Hypothalamus (tissue), 51 donors: ENCODE data around the gene DARS2.
"Not testable (repeated sequence)": the region's sequence is repeated elsewhere in the genome, so short reads cannot be mapped to it uniquely, and the experiment has no call there.

Experiments used
- DNase-seq, 51 donors: peaks; one replicate each; lab custom pipeline; 2025; lab: John Stamatoyannopoulos, UW

The DARS2 gene

DNA sequence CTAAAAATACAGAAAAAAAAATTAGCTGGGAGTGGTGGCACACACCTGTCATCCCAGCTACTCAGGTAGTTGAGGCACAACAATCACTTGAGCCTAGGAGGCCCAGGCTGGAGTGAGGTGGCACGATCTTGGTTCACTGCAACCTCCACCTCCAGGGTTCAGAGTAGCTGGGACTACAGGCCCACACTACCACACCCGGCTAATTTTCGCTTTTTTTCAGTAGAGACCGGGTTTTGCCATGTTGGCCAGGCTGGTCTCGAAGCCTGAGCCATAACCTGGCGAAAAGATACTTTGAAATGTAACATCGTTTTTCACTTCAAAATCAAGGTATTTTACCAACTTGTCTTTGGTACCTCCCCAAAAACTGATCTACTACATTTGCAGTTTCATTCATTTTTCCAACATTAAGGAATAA is 37.3 kb downstream of the DARS2 start:
- no peak for DNase-seq

DNA sequence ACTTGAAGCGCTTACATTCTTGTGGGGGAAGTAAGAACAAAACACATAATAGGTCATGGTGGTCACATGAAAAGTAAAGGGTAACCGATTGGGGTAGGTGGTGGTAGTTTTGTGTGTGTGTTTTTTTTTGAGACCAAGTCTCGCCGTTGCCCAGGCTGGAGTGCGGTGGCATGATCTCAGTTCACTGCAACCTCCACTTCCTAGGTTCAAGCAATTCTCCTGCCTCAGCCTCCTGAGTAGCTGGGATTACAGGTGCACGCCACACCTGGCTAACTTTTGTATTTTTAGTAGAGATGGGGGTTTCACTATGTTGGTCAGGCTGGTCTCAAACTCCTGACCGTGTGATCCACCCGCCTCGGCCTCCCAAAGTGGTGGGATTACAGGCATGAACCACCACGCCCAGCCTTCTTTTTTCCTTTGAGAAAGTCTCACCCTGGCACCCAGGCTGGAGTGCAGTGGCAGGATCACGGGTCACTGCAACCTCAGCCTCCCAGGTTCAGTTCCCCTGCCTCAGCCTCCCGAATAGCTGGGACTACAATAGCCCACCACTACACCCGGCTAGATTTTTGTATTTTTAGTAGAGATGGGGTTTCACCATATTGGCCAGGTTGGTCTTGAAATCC is 37.8 kb downstream of the DARS2 start:
- not testable (repeated sequence) for DNase-seq

DNA sequence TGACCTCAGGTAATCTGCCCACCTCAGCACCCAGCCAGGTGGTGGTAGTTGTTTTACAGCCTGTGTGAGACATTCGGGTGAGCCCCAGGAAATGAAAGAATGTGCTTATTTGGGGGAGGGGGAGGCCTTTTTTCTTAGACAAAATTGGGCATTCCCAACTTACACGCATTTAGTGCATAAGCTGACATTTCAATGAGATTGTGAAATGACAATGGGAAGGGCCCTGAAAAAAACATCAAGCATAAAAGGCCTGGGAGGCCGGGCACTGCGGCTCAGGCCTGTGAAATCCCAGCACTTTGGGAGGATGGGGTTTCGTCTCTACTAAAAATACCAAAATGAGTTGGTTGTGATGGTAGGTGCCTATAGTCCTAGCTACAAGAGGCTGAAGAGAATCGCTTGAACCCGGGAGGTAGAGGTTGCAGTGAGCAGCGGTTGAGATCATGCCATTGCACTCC is 38.3 kb downstream of the DARS2 start:
- DNase-seq, result no peak

- DNase-seq, result no peak
Observed at GRCh38 chr1:173863224-173864161, 39.0 kb downstream of the DARS2 start.

- DNase-seq, result no peak
Observed at GRCh38 chr1:173864179-173864867, 39.9 kb downstream of the DARS2 start.

DNA sequence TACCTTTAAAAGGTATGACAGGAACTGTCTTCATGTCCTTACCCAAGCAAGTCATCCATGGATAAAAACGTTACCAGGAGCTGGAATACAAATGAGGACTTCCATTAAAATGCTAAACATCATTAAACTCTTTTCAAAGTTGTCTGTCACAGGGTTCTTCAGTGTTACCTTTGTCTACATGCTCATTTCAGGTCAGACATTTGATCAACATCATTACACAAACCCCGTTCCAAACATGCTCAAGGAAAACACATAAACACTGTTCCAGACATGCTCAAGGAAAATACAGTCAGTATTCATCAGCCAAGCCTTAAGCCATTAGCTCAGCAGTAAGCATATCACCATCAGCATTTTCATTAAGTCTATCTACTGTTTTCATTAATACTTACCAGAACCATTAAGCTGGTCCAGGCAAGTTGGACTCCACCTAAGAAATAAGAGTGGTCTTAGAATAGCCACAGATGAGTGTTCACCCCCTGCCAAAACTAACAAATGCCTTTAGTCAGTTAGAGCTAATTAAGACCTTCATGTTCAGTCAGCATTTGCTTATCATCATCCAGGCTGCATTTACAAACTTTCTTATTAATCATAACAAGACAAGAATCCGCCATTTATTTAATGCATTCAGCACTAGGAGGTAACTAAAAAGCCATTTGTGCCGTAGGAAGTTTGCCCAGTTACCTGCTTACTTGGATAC is 41.1 kb downstream of the DARS2 start:
- no peak for DNase-seq

DNA sequence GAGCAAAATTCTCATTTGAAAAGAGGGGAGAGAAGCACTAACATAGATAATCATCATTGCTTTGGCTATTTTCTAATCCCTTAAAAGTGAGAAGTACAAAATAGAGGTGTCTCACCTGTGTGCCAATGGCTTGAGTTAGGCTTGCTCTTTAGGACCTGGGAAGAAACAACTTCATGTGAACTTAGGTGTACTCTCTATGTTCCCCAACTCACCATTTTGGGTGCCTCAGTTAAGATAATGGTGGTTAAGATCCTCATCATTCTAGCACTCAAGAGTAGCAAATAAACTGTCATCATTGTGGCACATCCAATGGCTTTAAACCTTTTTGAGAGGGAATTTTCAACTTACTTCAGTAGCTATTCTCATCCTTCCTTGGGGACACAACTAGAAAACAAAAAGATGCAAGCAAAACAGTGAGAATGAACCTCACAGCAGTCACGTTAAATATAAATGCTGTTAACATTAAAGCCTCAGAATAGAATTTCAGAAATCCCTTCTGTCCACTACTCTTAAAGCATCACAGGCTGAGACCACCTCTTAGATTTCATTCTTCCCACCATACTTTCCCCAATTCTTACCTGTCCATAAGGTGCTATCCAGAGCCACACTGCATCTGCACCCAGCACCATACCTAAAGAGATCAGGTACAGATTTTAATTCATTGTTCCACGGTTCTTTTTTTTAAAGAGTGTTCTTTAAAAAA is 42.1 kb downstream of the DARS2 start:
- DNase-seq, result peak in 1 of 51 donors; percentile 39

DNA sequence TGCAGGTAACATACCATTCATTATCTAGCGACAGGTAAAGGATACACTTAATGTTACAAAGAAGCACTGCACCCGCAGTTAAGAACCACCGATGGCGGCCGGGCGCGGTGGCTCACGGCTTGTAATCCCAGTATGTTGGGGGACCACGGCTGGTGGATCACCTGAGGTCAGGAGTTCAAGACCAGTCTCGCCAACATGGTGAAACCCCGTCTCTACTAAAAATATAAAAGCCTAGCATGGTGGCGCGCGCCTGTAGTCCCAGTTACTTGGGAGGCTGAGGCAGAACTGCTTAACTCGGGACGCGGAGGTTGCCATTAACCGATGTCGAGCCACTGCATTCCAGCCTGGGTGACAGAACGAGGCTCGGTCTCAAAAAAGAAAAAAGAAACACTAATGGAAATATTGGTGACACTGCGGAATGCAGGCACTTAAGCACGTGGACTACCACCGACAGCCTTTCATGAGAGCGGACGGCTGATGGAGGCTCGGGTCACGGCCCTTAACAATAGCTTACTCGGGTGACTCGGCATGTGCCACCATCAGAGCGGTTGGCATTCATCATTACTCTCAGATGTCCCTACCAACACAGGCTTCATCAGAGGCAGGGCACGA is 42.8 kb downstream of the DARS2 start:
- peak in 14 of 51 donors; percentile 6 to 76 (median 46) for DNase-seq

GRCh38 chr1:173867753-173868265 is 43.3 kb downstream of the DARS2 start, which contains the start of gene GAS5:
Gene GAS5 (minus strand): TSS chr1:173867989.
- peak in 48 of 51 donors; percentile 71 to 99 (median 97) for DNase-seq

DNA sequence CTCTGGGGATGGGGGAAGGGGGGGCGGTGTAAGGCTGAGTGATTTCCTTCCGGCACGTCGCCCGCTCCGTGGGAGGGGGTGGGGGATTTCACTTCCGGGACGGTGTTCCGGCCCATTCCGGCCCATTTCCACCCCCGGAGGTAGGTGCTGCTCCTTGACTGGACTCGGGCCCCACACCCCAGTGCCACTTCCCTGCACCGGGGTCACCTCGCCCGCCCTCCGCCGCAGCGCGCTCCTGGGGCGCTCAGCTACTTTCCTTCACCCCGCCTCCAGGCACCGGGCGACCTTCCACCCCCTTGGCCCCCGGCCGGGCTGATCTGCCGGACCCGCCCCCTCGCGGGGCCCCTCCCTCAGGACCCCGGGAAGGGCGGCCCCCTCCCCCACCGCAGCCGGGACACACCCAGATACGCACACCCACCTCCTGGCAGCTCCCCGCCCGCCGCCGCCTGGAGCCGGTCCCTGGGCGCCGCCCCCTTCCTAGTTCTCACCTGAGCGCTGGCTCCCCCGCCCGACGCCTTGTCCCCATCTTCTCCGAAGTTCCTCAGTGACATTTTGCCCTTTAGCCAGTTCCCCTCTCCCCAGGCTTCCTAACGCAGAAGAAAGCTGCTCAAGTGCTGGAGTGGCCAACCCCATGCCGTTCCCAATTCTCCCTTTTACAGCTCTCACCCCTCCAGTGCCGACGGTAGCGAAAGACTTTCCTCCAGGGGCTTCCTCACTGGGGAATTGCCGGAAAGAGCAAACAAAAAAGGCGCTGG is 44.0 kb downstream of the DARS2 start, which contains the start of gene ZBTB37:
Gene ZBTB37, plus strand, starts transcription at position 115 of the 755 bp plus-strand sequence. CDS start 1,846 bp downstream, outside the sequence.
- peak in 36 of 51 donors; percentile 32 to 93 (median 77) for DNase-seq

GRCh38 chr1:173869021-173869359 is 44.5 kb downstream of the DARS2 start:
- DNase-seq, result no peak

GRCh38 chr1:173870252-173871075 is 46.0 kb downstream of the DARS2 start:
- DNase-seq, result peak in 27 of 51 donors; percentile 3 to 66 (median 25)

GRCh38 chr1:173871091-173871490 is 46.6 kb downstream of the DARS2 start:
- DNase-seq, result peak in 1 of 51 donors; percentile 3

- no peak for DNase-seq
Observed at GRCh38 chr1:173871500-173871899, 47.0 kb downstream of the DARS2 start.

- no peak for DNase-seq
Observed at GRCh38 chr1:173876732-173877131, 52.3 kb downstream of the DARS2 start.

DNA sequence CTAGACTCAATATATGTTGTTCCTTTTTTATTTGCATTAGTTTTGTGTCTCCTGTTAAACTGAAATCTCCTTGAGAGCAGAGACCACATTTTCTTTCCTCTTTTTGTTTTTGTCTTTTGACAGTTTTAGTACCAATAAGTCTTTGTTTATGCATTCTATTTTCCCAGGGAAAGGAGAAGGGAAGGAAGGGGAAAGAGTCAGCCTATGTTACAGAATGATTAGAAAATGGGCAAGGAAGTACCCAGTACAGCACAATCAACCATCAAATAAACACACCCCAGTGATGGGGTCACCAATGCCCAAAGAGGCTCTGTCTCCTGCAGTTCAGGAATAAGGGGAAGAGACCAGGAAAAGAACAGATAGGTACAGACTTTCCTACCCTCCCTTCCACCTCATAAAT is 53.8 kb downstream of the DARS2 start:
- no peak for DNase-seq

DNA sequence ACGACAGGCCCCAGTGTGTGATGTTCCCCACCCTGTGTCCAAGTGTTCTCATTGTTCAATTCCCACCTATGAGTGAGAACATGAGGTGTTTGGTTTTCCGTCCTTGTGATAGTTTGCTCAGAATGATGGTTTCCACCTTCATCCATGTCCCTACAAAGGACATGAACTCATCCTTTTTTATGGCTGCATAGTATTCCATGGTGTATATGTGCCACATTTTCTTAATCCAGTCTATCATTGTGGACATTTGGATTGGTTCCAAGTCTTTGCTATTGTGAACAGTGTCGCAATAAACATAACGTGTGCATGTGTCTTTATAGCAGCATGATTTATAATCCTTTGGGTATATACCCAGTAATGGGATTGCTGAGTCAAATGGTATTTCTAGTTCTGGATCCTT is 56.6 kb downstream of the DARS2 start:
- DNase-seq, result not testable (repeated sequence)
